Panc1 (cell line): ENCODE measurements around the gene SLC12A9. TPM values are rescaled to one million over a fixed set of nuclear protein-coding genes. Genes with fewer than 3 reads are reported as not detected.

Experiments used
- ATAC-seq: fragments of 200-7000 bp; cut with Tn5 transposase; 2 replicates; pipeline ENCODE4 v1.9.1; 2020; ENCODE audit warnings: mild to moderate bottlenecking, moderate library complexity
- BruUV-seq: library from RNA; stranded (reverse); fragments of 400-500 nt; replicated peaks from 2 replicates; lab custom pipeline; 2021; lab: Mats Ljungman, UMichigan
- CTCF ChIA-PET: fragments of 300-600 bp; sonication (Branson Sonifier 250); formaldehyde crosslinking; loops from one replicate; lab custom pipeline; 2022; ENCODE audit warnings: antibody characterized with exemption; lab: Charles Lee
- POLR2A ChIA-PET: fragments of 300-600 bp; sonication (Branson Sonifier 250); formaldehyde crosslinking; loops from one replicate; lab custom pipeline; 2022; ENCODE audit warnings: antibody characterized with exemption; lab: Charles Lee
- DNase-seq: peaks from one replicate; pipeline ENCODE4 v3.0.0-alpha.2; 2010; ENCODE audit warnings: low read depth, low spot score
- H3K27ac ChIP-seq: 2 replicates; pipeline ENCODE4 v1.5.1; 2011; ENCODE audit warnings: mild to moderate bottlenecking, low read length, inconsistent platforms
- H3K27me3 ChIP-seq: fragments of 200-500 bp; sonication (Bioruptor generic); 2 replicates; pipeline ENCODE4 v1.6.0; 2014; ENCODE audit warnings: low read length, inconsistent platforms; ENCODE audit not compliant: control insufficient read depth, insufficient read depth
- H3K36me3 ChIP-seq: fragments of 200-500 bp; sonication (Bioruptor generic); 2 replicates; pipeline ENCODE4 v1.5.1; 2014; ENCODE audit warnings: inconsistent platforms, mild to moderate bottlenecking, low read length, moderate library complexity; ENCODE audit not compliant: control insufficient read depth, insufficient read depth
- H3K4me1 ChIP-seq: 2 replicates; pipeline ENCODE4 v1.5.1; 2011; ENCODE audit warnings: inconsistent platforms, mild to moderate bottlenecking, low read length, moderate library complexity; ENCODE audit not compliant: control insufficient read depth, insufficient read depth
- H3K4me3 ChIP-seq, 2 experiments: 2 replicates each; pipeline ENCODE4 v1.5.1; 2011 to 2012; ENCODE audit warnings: low read depth in 2 of 2, low read length in 2 of 2, mild to moderate bottlenecking in 2 of 2, inconsistent platforms in 1 of 2, moderate library complexity in 1 of 2
- H3K9me3 ChIP-seq: fragments of 200-500 bp; sonication (Bioruptor generic); 2 replicates; pipeline ENCODE4 v1.5.1; 2014; ENCODE audit warnings: low read depth, mild to moderate bottlenecking, inconsistent platforms, low read length, moderate library complexity; ENCODE audit not compliant: control insufficient read depth, insufficient read depth
- CTCF ChIP-seq: fragments of 450-650 bp; IDR thresholded peaks from 2 replicates; pipeline ENCODE4 v1.5.1; 2017; ENCODE audit warnings: mild to moderate bottlenecking
- POLR2AphosphoS5 ChIP-seq: IDR thresholded peaks from 2 replicates; pipeline ENCODE4 v1.6.1; 2012; ENCODE audit warnings: mild to moderate bottlenecking, low read depth, low read length, moderate library complexity
- REST ChIP-seq, 2 experiments: IDR thresholded peaks; 2 replicates each; pipeline ENCODE4 v1.6.1; 2011 to 2012; ENCODE audit warnings: low read depth in 2 of 2, control low read depth in 1 of 2, low read length in 1 of 2, mild to moderate bottlenecking in 1 of 2, moderate library complexity in 1 of 2; ENCODE audit not compliant: insufficient read depth in 1 of 2
- SIN3A ChIP-seq: IDR thresholded peaks from 2 replicates; pipeline ENCODE4 v1.6.1; 2012; ENCODE audit warnings: low read depth, mild to moderate bottlenecking, low read length, moderate library complexity, borderline replicate concordance; ENCODE audit not compliant: insufficient read depth
- TCF7L2 ChIP-seq: IDR thresholded peaks from 2 replicates; pipeline ENCODE4 v1.6.1; 2011; ENCODE audit warnings: mild to moderate bottlenecking, low read depth, low read length, inconsistent platforms
- in situ Hi-C: cut with HindIII; loops from 2 replicates; pipeline ENCODE4 v1.10.0; 2016; ENCODE audit warnings: low sequenced_read_pairs, low pct_unique_long_range_greater_than_20kb
- intact Hi-C: fragments of 100-400 bp; cut with micrococcal nuclease; formaldehyde crosslinking; loops from one replicate; pipeline ENCODE4 v1.10.0; 2022; ENCODE audit not compliant: unreplicated experiment
- total RNA-seq: library from RNA; stranded (reverse); gene quantifications from one replicate; pipeline ENCODE4 v1.2.1, GENCODE V29; 2021; ENCODE audit not compliant: unreplicated experiment

The SLC12A9 gene
- total RNA-seq, 1 experiment from 2014 or later, result 31.1 TPM

DNA sequence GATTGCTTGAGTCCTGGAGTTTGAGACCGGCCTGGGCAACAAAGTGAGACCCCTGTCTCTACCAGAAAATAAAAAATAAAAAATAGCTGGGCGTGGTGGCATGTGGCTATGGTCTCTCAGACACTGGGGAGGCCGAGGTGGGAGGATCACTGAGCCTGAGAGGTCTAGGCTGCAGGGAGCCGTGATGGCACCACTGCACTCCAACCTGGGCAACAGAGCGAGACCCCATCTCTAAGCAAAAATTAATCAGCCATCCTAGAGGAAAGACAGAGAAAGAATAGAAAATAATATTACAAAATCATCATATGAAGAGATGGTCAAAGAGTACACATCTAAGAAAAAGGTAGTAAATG is 20.3 kb upstream of the SLC12A9 start:
- in situ Hi-C loops, result loop anchor here (25.0 kb wide), 1 partner anchor 120 kb away; the partner anchor contains the start of genes EPO and POP7
- Histone ChIP-seq H3K4me3 (no peak overlapping the region), H3K27ac (no peak overlapping the region), H3K9me3 (no peaks in the 10 kb centered on the region), H3K36me3 (no peaks in the 10 kb centered on the region), H3K27me3 (no peaks in the 10 kb centered on the region), H3K4me1 (peaks cover 18% of the 10 kb centered on the region)
- intact Hi-C loops, result no loop called here
- no TSS peak for BruUV-seq
- CTCF ChIA-PET, result interaction anchor here (0.6 to 0.8 kb wide), 2 partner anchors 82 to 294 kb away, joined by 4 to 5 read pairs; no protein-coding TSS in a partner anchor
- no peak for TF ChIP-seq REST (IDR thresholded peaks at IDR 0.05; ENCODE audit: insufficient read depth in 1 of 2, low read depth in 2 of 2, low read length in 1 of 2)
- TF ChIP-seq POLR2AphosphoS5, result no peak
- no peak for TF ChIP-seq SIN3A
- no peak for TF ChIP-seq CTCF
- TF ChIP-seq TCF7L2, result no peak
- DNase-seq, result no peak
- no peak for ATAC-seq
- POLR2A ChIA-PET, result interaction anchor here (0.7 kb wide), 1 partner anchor 17 kb away, joined by 3 read pairs; no protein-coding TSS in a partner anchor

GRCh38 chr7:100835903-100836811 is 16.4 kb upstream of the SLC12A9 start:
- ChIA-PET POLR2A (interaction anchor here (0.6 to 1.2 kb wide), 3 partner anchors 9 to 35 kb away, joined by 3 to 5 read pairs (median 4); partner anchors contain the start of gene EPHB4), CTCF (interaction anchor here (0.6 kb wide), 1 partner anchor 146 kb away, joined by 3 read pairs; no protein-coding TSS in a partner anchor)
- H3K9me3 ChIP-seq, result no peaks in the 10 kb centered on the region
- peak overlapping the region; percentile 46; the same call in 1 of the 2 replicates for H3K27ac ChIP-seq
- intact Hi-C loops, result no loop called here
- no peak for DNase-seq
- no TSS peak for BruUV-seq
- in situ Hi-C loops, result loop anchor here (25.0 kb wide), 1 partner anchor 124 kb away; the partner anchor contains the start of genes EPO and POP7
- no peak for TF ChIP-seq CTCF
- no peak for TF ChIP-seq TCF7L2
- no peak for TF ChIP-seq REST (IDR thresholded peaks at IDR 0.05; ENCODE audit: insufficient read depth in 1 of 2, low read depth in 2 of 2, low read length in 1 of 2)
- TF ChIP-seq POLR2AphosphoS5, result no peak
- no peak for TF ChIP-seq SIN3A
- no peaks in the 10 kb centered on the region for H3K36me3 ChIP-seq
- no peaks in the 10 kb centered on the region for H3K27me3 ChIP-seq
- H3K4me3 ChIP-seq, result no peak overlapping the region
- peaks cover 10% of the 10 kb centered on the region for H3K4me1 ChIP-seq
- ATAC-seq, result peak; percentile 66
